Neural progenitor cell (in vitro differentiated cells): Measurements from ENCODE around the gene TRAPPC10.

Source experiments
- EZH2 ChIP-seq: fragments of 200-600 bp; sonication (generic); IDR thresholded peaks from 2 replicates; pipeline ENCODE4 v1.6.1; 2017; ENCODE audit warnings: antibody characterized with exemption, mild to moderate bottlenecking, moderate library complexity
- EZH2phosphoT487 ChIP-seq: fragments of 200-600 bp; sonication (generic); IDR thresholded peaks from 2 replicates; pipeline ENCODE4 v1.6.1; 2017; ENCODE audit warnings: antibody characterized with exemption
- TF ChIP-seq, protein P1 (sequence below): fragments of 200-600 bp; sonication (generic); IDR thresholded peaks from 2 replicates; pipeline ENCODE4 v1.5.1; 2017; ENCODE audit warnings: antibody characterized with exemption, mild to moderate bottlenecking

- TF ChIP-seq, protein P1, sequence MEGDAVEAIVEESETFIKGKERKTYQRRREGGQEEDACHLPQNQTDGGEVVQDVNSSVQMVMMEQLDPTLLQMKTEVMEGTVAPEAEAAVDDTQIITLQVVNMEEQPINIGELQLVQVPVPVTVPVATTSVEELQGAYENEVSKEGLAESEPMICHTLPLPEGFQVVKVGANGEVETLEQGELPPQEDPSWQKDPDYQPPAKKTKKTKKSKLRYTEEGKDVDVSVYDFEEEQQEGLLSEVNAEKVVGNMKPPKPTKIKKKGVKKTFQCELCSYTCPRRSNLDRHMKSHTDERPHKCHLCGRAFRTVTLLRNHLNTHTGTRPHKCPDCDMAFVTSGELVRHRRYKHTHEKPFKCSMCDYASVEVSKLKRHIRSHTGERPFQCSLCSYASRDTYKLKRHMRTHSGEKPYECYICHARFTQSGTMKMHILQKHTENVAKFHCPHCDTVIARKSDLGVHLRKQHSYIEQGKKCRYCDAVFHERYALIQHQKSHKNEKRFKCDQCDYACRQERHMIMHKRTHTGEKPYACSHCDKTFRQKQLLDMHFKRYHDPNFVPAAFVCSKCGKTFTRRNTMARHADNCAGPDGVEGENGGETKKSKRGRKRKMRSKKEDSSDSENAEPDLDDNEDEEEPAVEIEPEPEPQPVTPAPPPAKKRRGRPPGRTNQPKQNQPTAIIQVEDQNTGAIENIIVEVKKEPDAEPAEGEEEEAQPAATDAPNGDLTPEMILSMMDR = no peak
- TF ChIP-seq EZH2phosphoT487 = no peak
- TF ChIP-seq EZH2 = no peak
Observed at GRCh38 chr21:44000360-44000759, 11.7 kb upstream of the TRAPPC10 start.
